GM23338 (cell line): ENCODE measurements around the gene USP1. TPM values are rescaled to one million over a fixed set of nuclear protein-coding genes. Genes with fewer than 3 reads are reported as not detected.

Experiments
- ATAC-seq: fragments of 200-7000 bp; cut with Tn5 transposase; 3 replicates; pipeline ENCODE4 v1.9.1; 2020
- DNase-seq: peaks from one replicate; pipeline ENCODE4 v3.0.0-alpha.2; 2015; ENCODE audit warnings: low spot score
- H2AFZ ChIP-seq: fragments of 200-600 bp; sonication (generic); 2 replicates; pipeline ENCODE4 v1.8.0; 2016; ENCODE audit warnings: antibody characterized with exemption, mild to moderate bottlenecking, moderate library complexity
- H3F3A ChIP-seq: fragments of 200-600 bp; sonication (generic); replicated peaks from 2 replicates; pipeline ENCODE4 v1.8.0; 2017; ENCODE audit warnings: antibody characterized with exemption, mixed run types, low read depth
- H3K27ac ChIP-seq: fragments of 200-600 bp; sonication (generic); 2 replicates; pipeline ENCODE4 v1.6.1; 2016; ENCODE audit warnings: low read depth
- H3K27me3 ChIP-seq: fragments of 200-600 bp; sonication (generic); 2 replicates; pipeline ENCODE4 v1.8.0; 2016; ENCODE audit warnings: mild to moderate bottlenecking, mixed run types, moderate library complexity; ENCODE audit not compliant: insufficient read depth
- H3K36me3 ChIP-seq: fragments of 200-600 bp; sonication (generic); 2 replicates; pipeline ENCODE4 v1.8.0; 2016; ENCODE audit warnings: mild to moderate bottlenecking; ENCODE audit not compliant: insufficient read depth
- H3K4me1 ChIP-seq: fragments of 200-600 bp; sonication (generic); 2 replicates; pipeline ENCODE4 v1.8.0; 2016; ENCODE audit warnings: mild to moderate bottlenecking, moderate library complexity; ENCODE audit not compliant: insufficient read depth
- H3K4me2 ChIP-seq: fragments of 200-600 bp; sonication (generic); 2 replicates; pipeline ENCODE4 v1.7.1; 2017; ENCODE audit warnings: mixed run types
- H3K4me3 ChIP-seq: fragments of 200-600 bp; sonication (generic); 2 replicates; pipeline ENCODE4 v1.6.1; 2016; ENCODE audit warnings: mixed run types
- H3K79me2 ChIP-seq: fragments of 200-600 bp; sonication (generic); replicated peaks from 2 replicates; pipeline ENCODE4 v1.8.0; 2017; ENCODE audit warnings: mild to moderate bottlenecking; ENCODE audit not compliant: insufficient read depth
- H3K9me2 ChIP-seq: fragments of 200-600 bp; sonication (generic); 2 replicates; pipeline ENCODE4 v1.8.0; 2017; ENCODE audit not compliant: insufficient read depth
- H4K20me1 ChIP-seq: fragments of 200-600 bp; sonication (generic); replicated peaks from 2 replicates; pipeline ENCODE4 v1.8.0; 2017; ENCODE audit warnings: mild to moderate bottlenecking; ENCODE audit not compliant: insufficient read depth
- H3K27ac Mint-ChIP-seq: 2 replicates; pipeline ENCODE4 v1.8.0; 2020; ENCODE audit warnings: inconsistent platforms, mild to moderate bottlenecking, moderate library complexity, mixed read lengths
- H3K27me3 Mint-ChIP-seq: 3 replicates; pipeline ENCODE4 v1.8.0; 2022; ENCODE audit warnings: low read depth, mild to moderate bottlenecking, moderate library complexity, mixed read lengths, inconsistent platforms; ENCODE audit not compliant: insufficient read depth, poor library complexity
- H3K36me3 Mint-ChIP-seq: 3 replicates; pipeline ENCODE4 v1.8.0; 2021; ENCODE audit warnings: low read depth, mild to moderate bottlenecking, inconsistent platforms, moderate library complexity, mixed read lengths
- H3K4me1 Mint-ChIP-seq: 3 replicates; pipeline ENCODE4 v1.8.0; 2020; ENCODE audit warnings: mild to moderate bottlenecking, inconsistent platforms, mixed read lengths
- H3K4me3 Mint-ChIP-seq: 3 replicates; pipeline ENCODE4 v1.8.0; 2021; ENCODE audit warnings: moderate library complexity, mild to moderate bottlenecking, inconsistent platforms, mixed read lengths
- H3K9me3 Mint-ChIP-seq: 3 replicates; pipeline ENCODE4 v1.8.0; 2020; ENCODE audit warnings: moderate library complexity, mild to moderate bottlenecking, inconsistent platforms, mixed read lengths
- CREB1 ChIP-seq: fragments of 250-450 bp; sonication (Bioruptor Pico); IDR thresholded peaks from 2 replicates; pipeline ENCODE4 v1.5.0; 2020; ENCODE audit warnings: low read depth, mild to moderate bottlenecking, moderate library complexity
- EZH2 ChIP-seq: fragments of 200-600 bp; sonication (generic); IDR thresholded peaks from one replicate; pipeline ENCODE4 v1.8.0; 2017; ENCODE audit warnings: antibody characterized with exemption, mild to moderate bottlenecking, low read depth; ENCODE audit not compliant: unreplicated experiment
- EZH2phosphoT487 ChIP-seq: fragments of 200-600 bp; sonication (generic); IDR thresholded peaks from one replicate; pipeline ENCODE4 v1.8.1; 2018; ENCODE audit warnings: antibody characterized with exemption; ENCODE audit not compliant: unreplicated experiment
- JUNB ChIP-seq: IDR thresholded peaks from one replicate; pipeline ENCODE4 v1.6.1; 2016; ENCODE audit warnings: antibody characterized with exemption; ENCODE audit not compliant: unreplicated experiment
- NANOG ChIP-seq: IDR thresholded peaks from 2 replicates; pipeline ENCODE4 v1.6.1; 2016; ENCODE audit warnings: antibody characterized with exemption, borderline replicate concordance
- POLR2AphosphoS5 ChIP-seq: IDR thresholded peaks from 2 replicates; pipeline ENCODE4 v1.6.1; 2016; ENCODE audit warnings: antibody characterized with exemption, low read depth
- STAT1 ChIP-seq: IDR thresholded peaks from one replicate; pipeline ENCODE4 v1.6.1; 2016; ENCODE audit warnings: antibody characterized with exemption; ENCODE audit not compliant: unreplicated experiment
- ZNF114 ChIP-seq: fragments of 250-450 bp; sonication (Bioruptor Pico); IDR thresholded peaks from 2 replicates; pipeline ENCODE4 v1.5.0; 2020; ENCODE audit warnings: mild to moderate bottlenecking, moderate library complexity
- ZNF331 ChIP-seq: fragments of 250-450 bp; sonication (Bioruptor Pico); IDR thresholded peaks from 2 replicates; pipeline ENCODE4 v1.5.0; 2020; ENCODE audit warnings: low read depth, mild to moderate bottlenecking, moderate library complexity
- polyA plus RNA-seq: library from polyadenylated mRNA; unstranded; fragments of >200 nt; fragmentation: Nextera tagmentation; extraction: Ambion mirVana; gene quantifications from 2 replicates; pipeline ENCODE4 v1.2.1, GENCODE V29; 2016
- total RNA-seq: library from RNA; depleted of rRNA; stranded (reverse); fragments of >200 nt; shearing (Covaris generic); gene quantifications from 2 replicates; pipeline ENCODE4 v1.2.3, GENCODE V29; 2014
- TF ChIP-seq, protein P1 (sequence below): IDR thresholded peaks from 2 replicates; pipeline ENCODE4 v1.6.1; 2016; ENCODE audit warnings: antibody characterized with exemption
- TF ChIP-seq, protein P2 (sequence below), 2 experiments: fragments of 200-600 bp in 1 of 2; sonication (generic) in 1 of 2; conservative IDR thresholded peaks; 2 replicates each; pipeline versions ENCODE4 v1.5.1 to v1.6.1; 2016 to 2017; ENCODE audit warnings: antibody characterized with exemption in 2 of 2, low read depth in 2 of 2, mild to moderate bottlenecking in 2 of 2, moderate library complexity in 1 of 2
- TF ChIP-seq, protein P3 (sequence below): IDR thresholded peaks from one replicate; pipeline ENCODE4 v1.6.1; 2018; ENCODE audit warnings: antibody characterized with exemption; ENCODE audit not compliant: unreplicated experiment
- TF ChIP-seq, protein P4 (sequence below): fragments of 250-450 bp; sonication (Bioruptor Pico); IDR thresholded peaks from 2 replicates; pipeline ENCODE4 v1.5.0; 2020; ENCODE audit warnings: mild to moderate bottlenecking, moderate library complexity

USP1 gene
- total and polyA plus RNA-seq, 2 experiments from 2014 or later: 45.6 to 74.6 TPM

DNA sequence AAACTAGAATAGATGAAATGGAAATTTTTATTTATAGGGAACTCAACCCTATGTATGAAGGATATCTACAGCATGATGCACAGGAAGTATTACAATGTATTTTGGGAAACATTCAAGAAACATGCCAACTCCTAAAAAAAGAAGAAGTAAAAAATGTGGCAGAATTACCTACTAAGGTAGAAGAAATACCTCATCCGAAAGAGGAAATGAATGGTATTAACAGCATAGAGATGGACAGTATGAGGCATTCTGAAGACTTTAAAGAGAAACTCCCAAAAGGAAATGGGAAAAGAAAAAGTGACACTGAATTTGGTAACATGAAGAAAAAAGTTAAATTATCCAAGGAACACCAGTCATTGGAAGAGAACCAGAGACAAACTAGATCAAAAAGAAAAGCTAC lies 7.9 kb downstream of the USP1 start:
- H3K4me1 ChIP-seq: peaks cover 2% of the 10 kb centered on the region; the same call in 1 of the 2 replicates
- no peak for TF ChIP-seq EZH2
- TF ChIP-seq JUNB: no peak
- TF ChIP-seq, protein P1, sequence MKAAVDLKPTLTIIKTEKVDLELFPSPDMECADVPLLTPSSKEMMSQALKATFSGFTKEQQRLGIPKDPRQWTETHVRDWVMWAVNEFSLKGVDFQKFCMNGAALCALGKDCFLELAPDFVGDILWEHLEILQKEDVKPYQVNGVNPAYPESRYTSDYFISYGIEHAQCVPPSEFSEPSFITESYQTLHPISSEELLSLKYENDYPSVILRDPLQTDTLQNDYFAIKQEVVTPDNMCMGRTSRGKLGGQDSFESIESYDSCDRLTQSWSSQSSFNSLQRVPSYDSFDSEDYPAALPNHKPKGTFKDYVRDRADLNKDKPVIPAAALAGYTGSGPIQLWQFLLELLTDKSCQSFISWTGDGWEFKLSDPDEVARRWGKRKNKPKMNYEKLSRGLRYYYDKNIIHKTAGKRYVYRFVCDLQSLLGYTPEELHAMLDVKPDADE: no peak
- TF ChIP-seq, protein P2, sequence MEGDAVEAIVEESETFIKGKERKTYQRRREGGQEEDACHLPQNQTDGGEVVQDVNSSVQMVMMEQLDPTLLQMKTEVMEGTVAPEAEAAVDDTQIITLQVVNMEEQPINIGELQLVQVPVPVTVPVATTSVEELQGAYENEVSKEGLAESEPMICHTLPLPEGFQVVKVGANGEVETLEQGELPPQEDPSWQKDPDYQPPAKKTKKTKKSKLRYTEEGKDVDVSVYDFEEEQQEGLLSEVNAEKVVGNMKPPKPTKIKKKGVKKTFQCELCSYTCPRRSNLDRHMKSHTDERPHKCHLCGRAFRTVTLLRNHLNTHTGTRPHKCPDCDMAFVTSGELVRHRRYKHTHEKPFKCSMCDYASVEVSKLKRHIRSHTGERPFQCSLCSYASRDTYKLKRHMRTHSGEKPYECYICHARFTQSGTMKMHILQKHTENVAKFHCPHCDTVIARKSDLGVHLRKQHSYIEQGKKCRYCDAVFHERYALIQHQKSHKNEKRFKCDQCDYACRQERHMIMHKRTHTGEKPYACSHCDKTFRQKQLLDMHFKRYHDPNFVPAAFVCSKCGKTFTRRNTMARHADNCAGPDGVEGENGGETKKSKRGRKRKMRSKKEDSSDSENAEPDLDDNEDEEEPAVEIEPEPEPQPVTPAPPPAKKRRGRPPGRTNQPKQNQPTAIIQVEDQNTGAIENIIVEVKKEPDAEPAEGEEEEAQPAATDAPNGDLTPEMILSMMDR (conservative IDR thresholded peaks at IDR 0.05; ENCODE audit: low read depth in 2 of 2): no peak
- no peak for TF ChIP-seq CREB1 (CRISPR knock-in tag)
- no peak for TF ChIP-seq NANOG
- TF ChIP-seq ZNF331 (CRISPR knock-in tag): no peak
- TF ChIP-seq, protein P3, sequence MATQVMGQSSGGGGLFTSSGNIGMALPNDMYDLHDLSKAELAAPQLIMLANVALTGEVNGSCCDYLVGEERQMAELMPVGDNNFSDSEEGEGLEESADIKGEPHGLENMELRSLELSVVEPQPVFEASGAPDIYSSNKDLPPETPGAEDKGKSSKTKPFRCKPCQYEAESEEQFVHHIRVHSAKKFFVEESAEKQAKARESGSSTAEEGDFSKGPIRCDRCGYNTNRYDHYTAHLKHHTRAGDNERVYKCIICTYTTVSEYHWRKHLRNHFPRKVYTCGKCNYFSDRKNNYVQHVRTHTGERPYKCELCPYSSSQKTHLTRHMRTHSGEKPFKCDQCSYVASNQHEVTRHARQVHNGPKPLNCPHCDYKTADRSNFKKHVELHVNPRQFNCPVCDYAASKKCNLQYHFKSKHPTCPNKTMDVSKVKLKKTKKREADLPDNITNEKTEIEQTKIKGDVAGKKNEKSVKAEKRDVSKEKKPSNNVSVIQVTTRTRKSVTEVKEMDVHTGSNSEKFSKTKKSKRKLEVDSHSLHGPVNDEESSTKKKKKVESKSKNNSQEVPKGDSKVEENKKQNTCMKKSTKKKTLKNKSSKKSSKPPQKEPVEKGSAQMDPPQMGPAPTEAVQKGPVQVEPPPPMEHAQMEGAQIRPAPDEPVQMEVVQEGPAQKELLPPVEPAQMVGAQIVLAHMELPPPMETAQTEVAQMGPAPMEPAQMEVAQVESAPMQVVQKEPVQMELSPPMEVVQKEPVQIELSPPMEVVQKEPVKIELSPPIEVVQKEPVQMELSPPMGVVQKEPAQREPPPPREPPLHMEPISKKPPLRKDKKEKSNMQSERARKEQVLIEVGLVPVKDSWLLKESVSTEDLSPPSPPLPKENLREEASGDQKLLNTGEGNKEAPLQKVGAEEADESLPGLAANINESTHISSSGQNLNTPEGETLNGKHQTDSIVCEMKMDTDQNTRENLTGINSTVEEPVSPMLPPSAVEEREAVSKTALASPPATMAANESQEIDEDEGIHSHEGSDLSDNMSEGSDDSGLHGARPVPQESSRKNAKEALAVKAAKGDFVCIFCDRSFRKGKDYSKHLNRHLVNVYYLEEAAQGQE: no peak
- TF ChIP-seq STAT1: no peak
- no peak for TF ChIP-seq EZH2phosphoT487
- TF ChIP-seq ZNF114 (CRISPR knock-in tag): no peak
- TF ChIP-seq, protein P4, sequence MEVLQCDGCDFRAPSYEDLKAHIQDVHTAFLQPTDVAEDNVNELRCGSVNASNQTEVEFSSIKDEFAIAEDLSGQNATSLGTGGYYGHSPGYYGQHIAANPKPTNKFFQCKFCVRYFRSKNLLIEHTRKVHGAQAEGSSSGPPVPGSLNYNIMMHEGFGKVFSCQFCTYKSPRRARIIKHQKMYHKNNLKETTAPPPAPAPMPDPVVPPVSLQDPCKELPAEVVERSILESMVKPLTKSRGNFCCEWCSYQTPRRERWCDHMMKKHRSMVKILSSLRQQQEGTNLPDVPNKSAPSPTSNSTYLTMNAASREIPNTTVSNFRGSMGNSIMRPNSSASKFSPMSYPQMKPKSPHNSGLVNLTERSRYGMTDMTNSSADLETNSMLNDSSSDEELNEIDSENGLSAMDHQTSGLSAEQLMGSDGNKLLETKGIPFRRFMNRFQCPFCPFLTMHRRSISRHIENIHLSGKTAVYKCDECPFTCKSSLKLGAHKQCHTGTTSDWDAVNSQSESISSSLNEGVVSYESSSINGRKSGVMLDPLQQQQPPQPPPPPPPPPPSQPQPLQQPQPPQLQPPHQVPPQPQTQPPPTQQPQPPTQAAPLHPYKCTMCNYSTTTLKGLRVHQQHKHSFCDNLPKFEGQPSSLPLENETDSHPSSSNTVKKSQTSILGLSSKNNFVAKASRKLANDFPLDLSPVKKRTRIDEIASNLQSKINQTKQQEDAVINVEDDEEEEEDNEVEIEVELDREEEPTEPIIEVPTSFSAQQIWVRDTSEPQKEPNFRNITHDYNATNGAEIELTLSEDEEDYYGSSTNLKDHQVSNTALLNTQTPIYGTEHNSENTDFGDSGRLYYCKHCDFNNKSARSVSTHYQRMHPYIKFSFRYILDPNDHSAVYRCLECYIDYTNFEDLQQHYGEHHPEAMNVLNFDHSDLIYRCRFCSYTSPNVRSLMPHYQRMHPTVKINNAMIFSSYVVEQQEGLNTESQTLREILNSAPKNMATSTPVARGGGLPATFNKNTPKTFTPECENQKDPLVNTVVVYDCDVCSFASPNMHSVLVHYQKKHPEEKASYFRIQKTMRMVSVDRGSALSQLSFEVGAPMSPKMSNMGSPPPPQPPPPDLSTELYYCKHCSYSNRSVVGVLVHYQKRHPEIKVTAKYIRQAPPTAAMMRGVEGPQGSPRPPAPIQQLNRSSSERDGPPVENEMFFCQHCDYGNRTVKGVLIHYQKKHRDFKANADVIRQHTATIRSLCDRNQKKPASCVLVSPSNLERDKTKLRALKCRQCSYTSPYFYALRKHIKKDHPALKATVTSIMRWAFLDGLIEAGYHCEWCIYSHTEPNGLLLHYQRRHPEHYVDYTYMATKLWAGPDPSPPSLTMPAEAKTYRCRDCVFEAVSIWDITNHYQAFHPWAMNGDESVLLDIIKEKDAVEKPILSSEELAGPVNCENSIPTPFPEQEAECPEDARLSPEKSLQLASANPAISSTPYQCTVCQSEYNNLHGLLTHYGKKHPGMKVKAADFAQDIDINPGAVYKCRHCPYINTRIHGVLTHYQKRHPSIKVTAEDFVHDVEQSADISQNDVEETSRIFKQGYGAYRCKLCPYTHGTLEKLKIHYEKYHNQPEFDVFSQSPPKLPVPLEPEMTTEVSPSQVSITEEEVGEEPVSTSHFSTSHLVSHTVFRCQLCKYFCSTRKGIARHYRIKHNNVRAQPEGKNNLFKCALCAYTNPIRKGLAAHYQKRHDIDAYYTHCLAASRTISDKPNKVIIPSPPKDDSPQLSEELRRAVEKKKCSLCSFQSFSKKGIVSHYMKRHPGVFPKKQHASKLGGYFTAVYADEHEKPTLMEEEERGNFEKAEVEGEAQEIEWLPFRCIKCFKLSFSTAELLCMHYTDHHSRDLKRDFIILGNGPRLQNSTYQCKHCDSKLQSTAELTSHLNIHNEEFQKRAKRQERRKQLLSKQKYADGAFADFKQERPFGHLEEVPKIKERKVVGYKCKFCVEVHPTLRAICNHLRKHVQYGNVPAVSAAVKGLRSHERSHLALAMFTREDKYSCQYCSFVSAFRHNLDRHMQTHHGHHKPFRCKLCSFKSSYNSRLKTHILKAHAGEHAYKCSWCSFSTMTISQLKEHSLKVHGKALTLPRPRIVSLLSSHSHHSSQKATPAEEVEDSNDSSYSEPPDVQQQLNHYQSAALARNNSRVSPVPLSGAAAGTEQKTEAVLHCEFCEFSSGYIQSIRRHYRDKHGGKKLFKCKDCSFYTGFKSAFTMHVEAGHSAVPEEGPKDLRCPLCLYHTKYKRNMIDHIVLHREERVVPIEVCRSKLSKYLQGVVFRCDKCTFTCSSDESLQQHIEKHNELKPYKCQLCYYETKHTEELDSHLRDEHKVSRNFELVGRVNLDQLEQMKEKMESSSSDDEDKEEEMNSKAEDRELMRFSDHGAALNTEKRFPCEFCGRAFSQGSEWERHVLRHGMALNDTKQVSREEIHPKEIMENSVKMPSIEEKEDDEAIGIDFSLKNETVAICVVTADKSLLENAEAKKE (CRISPR knock-in tag): no peak
- no peak for TF ChIP-seq POLR2AphosphoS5
- Mint-ChIP-seq H3K4me3 (no peak overlapping the region), H3K27me3 (peaks cover 5% of the 10 kb centered on the region), H3K9me3 (no peaks in the 10 kb centered on the region), H3K4me1 (no peaks in the 10 kb centered on the region; the same call in 2 of the 3 replicates), H3K36me3 (peaks cover 93% of the 10 kb centered on the region), H3K27ac (no peak overlapping the region)
- H3K4me3 ChIP-seq: no peak overlapping the region
- no peak overlapping the region for H3K4me2 ChIP-seq
- ATAC-seq (no peak), DNase-seq (no peak)
- no peak overlapping the region for H2AFZ ChIP-seq
- H3K27me3 ChIP-seq: no peaks in the 10 kb centered on the region
- peaks cover 8% of the 10 kb centered on the region; the same call in 1 of the 2 replicates for H4K20me1 ChIP-seq
- H3F3A ChIP-seq: no peaks in the 10 kb centered on the region
- H3K9me2 ChIP-seq: no peaks in the 10 kb centered on the region
- peaks cover 42% of the 10 kb centered on the region for H3K79me2 ChIP-seq
- H3K36me3 ChIP-seq: peaks cover 53% of the 10 kb centered on the region
- no peak overlapping the region for H3K27ac ChIP-seq
